H9 (cell line): ENCODE results near the gene ABCD4. TPM values are rescaled to one million over a fixed set of nuclear protein-coding genes. Genes with fewer than 3 reads are reported as not detected.

Source experiments
- DNase-seq: peaks from one replicate; pipeline ENCODE4 v3.0.0-alpha.2; 2017
- H2AFZ ChIP-seq: one replicate; pipeline ENCODE4 v1.6.1; 2013; ENCODE audit warnings: mild to moderate bottlenecking, low read length, control low read depth, moderate library complexity
- H2AK5ac ChIP-seq: 2 replicates; pipeline ENCODE4 v1.6.1; 2013; ENCODE audit warnings: low read length, control low read depth, mixed read lengths; ENCODE audit not compliant: insufficient read length
- H2BK120ac ChIP-seq: one replicate; pipeline ENCODE4 v1.6.1; 2013; ENCODE audit warnings: low read depth, mild to moderate bottlenecking, low read length, control low read depth, inconsistent platforms; ENCODE audit not compliant: poor library complexity, severe bottlenecking
- H2BK12ac ChIP-seq: 2 replicates; pipeline ENCODE4 v1.6.1; 2013; ENCODE audit warnings: low read length, control low read depth, mixed read lengths, low read depth; ENCODE audit not compliant: insufficient read length
- H2BK15ac ChIP-seq: 2 replicates; pipeline ENCODE4 v1.6.1; 2013; ENCODE audit warnings: low read depth, low read length, control low read depth
- H2BK20ac ChIP-seq: one replicate; pipeline ENCODE4 v1.6.1; 2013; ENCODE audit warnings: low read depth, mild to moderate bottlenecking, low read length, control low read depth, inconsistent platforms; ENCODE audit not compliant: poor library complexity, severe bottlenecking
- H2BK5ac ChIP-seq: 2 replicates; pipeline ENCODE4 v1.6.1; 2013; ENCODE audit warnings: low read length, control low read depth, mixed read lengths; ENCODE audit not compliant: insufficient read length
- H3K14ac ChIP-seq: 2 replicates; pipeline ENCODE4 v1.6.1; 2013; ENCODE audit warnings: low read length, control low read depth; ENCODE audit not compliant: insufficient read depth
- H3K18ac ChIP-seq: 2 replicates; pipeline ENCODE4 v1.6.1; 2013; ENCODE audit warnings: low read depth, mild to moderate bottlenecking, mixed read lengths, low read length, control low read depth; ENCODE audit not compliant: insufficient read length
- H3K23ac ChIP-seq: 2 replicates; pipeline ENCODE4 v1.6.1; 2013; ENCODE audit warnings: low read length, control low read depth, mixed read lengths, low read depth; ENCODE audit not compliant: insufficient read length
- H3K23me2 ChIP-seq: 2 replicates; pipeline ENCODE4 v1.6.1; 2013; ENCODE audit warnings: low read depth, mild to moderate bottlenecking, mixed read lengths, low read length, control low read depth; ENCODE audit not compliant: insufficient read length, poor library complexity, severe bottlenecking
- H3K27ac ChIP-seq: 2 replicates; pipeline ENCODE4 v1.5.1; 2013; ENCODE audit warnings: low read length, control low read depth, mixed read lengths, low read depth; ENCODE audit not compliant: insufficient read length
- H3K27me3 ChIP-seq: 2 replicates; pipeline ENCODE4 v1.6.1; 2013; ENCODE audit warnings: low read length, control low read depth, inconsistent platforms; ENCODE audit not compliant: insufficient read depth
- H3K4ac ChIP-seq: 2 replicates; pipeline ENCODE4 v1.6.1; 2013; ENCODE audit warnings: low read depth, mild to moderate bottlenecking, control low read depth, inconsistent platforms, low read length, moderate library complexity
- H3K4me1 ChIP-seq: 2 replicates; pipeline ENCODE4 v1.6.1; 2013; ENCODE audit warnings: low read length, control low read depth, inconsistent platforms; ENCODE audit not compliant: insufficient read depth
- H3K4me2 ChIP-seq: 2 replicates; pipeline ENCODE4 v1.6.1; 2013; ENCODE audit warnings: low read length, control low read depth, mixed read lengths; ENCODE audit not compliant: insufficient read length, insufficient read depth
- H3K56ac ChIP-seq: 2 replicates; pipeline ENCODE4 v1.6.1; 2013; ENCODE audit warnings: low read depth, mild to moderate bottlenecking, mixed read lengths, low read length, control low read depth; ENCODE audit not compliant: insufficient read length
- H3K79me1 ChIP-seq: 2 replicates; pipeline ENCODE4 v1.6.1; 2013; ENCODE audit warnings: low read depth, mild to moderate bottlenecking, moderate library complexity, low read length, control low read depth, inconsistent platforms; ENCODE audit not compliant: insufficient read depth, poor library complexity, severe bottlenecking
- H3K79me2 ChIP-seq: 2 replicates; pipeline ENCODE4 v1.6.1; 2013; ENCODE audit warnings: low read length, control low read depth, inconsistent platforms; ENCODE audit not compliant: insufficient read depth
- H3K9ac ChIP-seq: 2 replicates; pipeline ENCODE4 v1.6.1; 2013; ENCODE audit warnings: low read length, control low read depth, mixed read lengths; ENCODE audit not compliant: insufficient read length; ENCODE audit errors: extremely low read depth
- H3K9me3 ChIP-seq: one replicate; pipeline ENCODE4 v1.6.1; 2013; ENCODE audit warnings: low read depth, low read length, inconsistent platforms; ENCODE audit not compliant: control insufficient read depth
- H3T11ph ChIP-seq: one replicate; pipeline ENCODE4 v1.6.1; 2013; ENCODE audit warnings: mild to moderate bottlenecking, low read length, control low read depth, inconsistent platforms
- H4K20me1 ChIP-seq: one replicate; pipeline ENCODE4 v1.6.1; 2013; ENCODE audit not compliant: control insufficient read depth, insufficient read length, insufficient read depth
- H4K5ac ChIP-seq: 2 replicates; pipeline ENCODE4 v1.6.1; 2013; ENCODE audit warnings: low read depth, mild to moderate bottlenecking, mixed read lengths, low read length, control low read depth; ENCODE audit not compliant: insufficient read length
- H4K8ac ChIP-seq: replicated peaks from 2 replicates; pipeline ENCODE4 v1.6.1; 2013; ENCODE audit warnings: low read length, control low read depth, mixed read lengths, low read depth; ENCODE audit not compliant: insufficient read length
- H4K91ac ChIP-seq: 2 replicates; pipeline ENCODE4 v1.6.1; 2013; ENCODE audit warnings: low read depth, mild to moderate bottlenecking, moderate library complexity, mixed read lengths, low read length, control low read depth; ENCODE audit not compliant: insufficient read length
- H3K27ac Mint-ChIP-seq, 3 experiments: 2 replicates in 2 of 3; 3 replicates in 1 of 3; pipeline ENCODE4 v1.8.0; 2020 to 2021; ENCODE audit warnings: mixed read lengths in 3 of 3, mild to moderate bottlenecking in 1 of 3, moderate library complexity in 1 of 3
- H3K27me3 Mint-ChIP-seq: 2 replicates; pipeline ENCODE4 v1.8.0; 2021; ENCODE audit warnings: low read depth, mild to moderate bottlenecking, moderate library complexity, mixed read lengths
- H3K36me3 Mint-ChIP-seq, 3 experiments: 2 replicates in 2 of 3; 3 replicates in 1 of 3; pipeline ENCODE4 v1.8.0; 2020 to 2021; ENCODE audit warnings: low read depth in 3 of 3, mixed read lengths in 3 of 3; ENCODE audit not compliant: insufficient read depth in 1 of 3
- H3K4me1 Mint-ChIP-seq, 2 experiments: 2 replicates each; pipeline ENCODE4 v1.8.0; 2020; ENCODE audit warnings: mixed read lengths in 2 of 2
- H3K4me3 Mint-ChIP-seq, 2 experiments: 2 replicates in 1 of 2; 3 replicates in 1 of 2; pipeline ENCODE4 v1.8.0; 2020 to 2021; ENCODE audit warnings: mild to moderate bottlenecking in 2 of 2, mixed read lengths in 2 of 2, moderate library complexity in 1 of 2
- H3K9me3 Mint-ChIP-seq, 2 experiments: 2 replicates in 1 of 2; 3 replicates in 1 of 2; pipeline ENCODE4 v1.8.0; 2020; ENCODE audit warnings: mild to moderate bottlenecking in 2 of 2, mixed read lengths in 2 of 2, moderate library complexity in 1 of 2
- WGBS: extraction: QIAGEN DNeasy Blood & Tissue Kit; methylation state at CpG from one replicate; pipeline ENCODE4 v1.1.7; 2013; ENCODE audit warnings: missing lambda C conversion rate, low lambda C conversion rate, mixed read lengths; ENCODE audit not compliant: insufficient read length; ENCODE audit errors: extremely low coverage; 5-methylcytosine and 5-hydroxymethylcytosine counted together
- total RNA-seq: library from RNA; stranded (reverse); gene quantifications from 2 replicates; pipeline ENCODE4 v1.2.1, GENCODE V29; 2021
- TF ChIP-seq, protein P1 (sequence below): fragments of 200-600 bp; sonication (generic); conservative IDR thresholded peaks from 3 replicates; pipeline ENCODE4 v1.8.0; 2021; ENCODE audit warnings: antibody characterized with exemption, mild to moderate bottlenecking

ABCD4 gene
- total RNA-seq, 1 experiment from 2014 or later, result 80.9 TPM

DNA sequence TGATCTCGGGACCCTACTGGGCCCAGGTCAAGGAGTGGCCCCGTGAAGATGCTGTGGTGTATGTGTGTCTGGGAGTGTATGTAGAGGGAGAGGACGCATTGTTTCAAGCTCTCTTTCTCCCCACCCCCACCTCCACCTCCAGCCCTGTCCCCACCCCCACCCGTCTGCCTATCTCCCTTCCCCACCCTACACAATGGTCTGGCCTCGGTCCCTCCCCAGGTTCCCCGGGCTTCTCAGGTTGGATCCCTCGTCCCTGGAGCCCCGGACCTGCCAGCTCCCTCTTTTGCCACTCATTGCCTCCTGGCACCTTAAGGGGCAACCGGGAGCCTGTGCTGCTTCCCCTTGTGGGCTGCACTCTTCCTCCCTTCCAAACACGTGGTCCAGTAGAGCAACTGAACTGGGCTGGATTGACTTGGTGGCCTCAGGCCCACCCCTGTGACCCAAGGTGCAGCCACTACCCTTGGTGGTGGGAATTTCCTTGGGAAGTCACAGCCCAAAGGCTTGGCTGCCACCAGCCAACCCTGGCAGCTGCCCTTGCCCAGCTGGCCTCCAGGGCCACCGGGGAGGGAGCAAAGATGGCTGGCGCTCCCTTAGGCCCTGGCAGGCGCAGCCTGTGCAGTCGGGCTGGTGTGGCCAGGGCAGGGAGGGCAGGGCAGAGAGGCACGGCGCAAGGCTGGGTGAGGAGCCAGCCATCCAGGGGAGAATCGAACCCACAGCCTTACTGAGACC lies 46.2 kb upstream of the ABCD4 start:
- peak overlapping the region; percentile 92 to 96 for H3K4me3 Mint-ChIP-seq
- Histone ChIP-seq H3K9ac (peak overlapping the region; percentile 76), H2BK15ac (no peak overlapping the region), H2AK5ac (no peak overlapping the region), H2BK5ac (no peak overlapping the region), H3K4me2 (peak overlapping the region; percentile 90), H2AFZ (no peak overlapping the region), H3T11ph (no peak overlapping the region), H3K4ac (peak overlapping the region; percentile 2; the same call in 1 of the 2 replicates), H3K79me2 (peaks cover 48% of the 10 kb centered on the region), H3K27me3 (no peaks in the 10 kb centered on the region), H2BK120ac (no peak overlapping the region), H4K8ac (no peak overlapping the region), H3K9me3 (no peaks in the 10 kb centered on the region), H3K4me1 (peaks cover 3% of the 10 kb centered on the region; the same call in 1 of the 2 replicates), H2BK12ac (no peak overlapping the region), H3K14ac (peak overlapping the region; percentile 76), H3K27ac (peak overlapping the region; percentile 6), H3K79me1 (no peaks in the 10 kb centered on the region), H3K23me2 (peaks cover 29% of the 10 kb centered on the region), H4K91ac (peak overlapping the region; percentile 33), H4K20me1 (no peaks in the 10 kb centered on the region), H3K18ac (peak overlapping the region; percentile 45), H3K23ac (no peak overlapping the region), H2BK20ac (no peak overlapping the region), H3K56ac (no peak overlapping the region), H4K5ac (no peak overlapping the region)
- H3K27ac Mint-ChIP-seq, result peak overlapping the region; percentile 94 to 98 (median 97)
- no peak for DNase-seq
- H3K4me1 Mint-ChIP-seq, result peaks cover 49 to 59% of the 10 kb centered on the region in 2 experiments
- WGBS, result no CpG with 5 or more reads among the region's 17 CpGs
- no peaks in the 10 kb centered on the region; a peak in 1 of 5 replicates for H3K9me3 Mint-ChIP-seq
- TF ChIP-seq, protein P1, sequence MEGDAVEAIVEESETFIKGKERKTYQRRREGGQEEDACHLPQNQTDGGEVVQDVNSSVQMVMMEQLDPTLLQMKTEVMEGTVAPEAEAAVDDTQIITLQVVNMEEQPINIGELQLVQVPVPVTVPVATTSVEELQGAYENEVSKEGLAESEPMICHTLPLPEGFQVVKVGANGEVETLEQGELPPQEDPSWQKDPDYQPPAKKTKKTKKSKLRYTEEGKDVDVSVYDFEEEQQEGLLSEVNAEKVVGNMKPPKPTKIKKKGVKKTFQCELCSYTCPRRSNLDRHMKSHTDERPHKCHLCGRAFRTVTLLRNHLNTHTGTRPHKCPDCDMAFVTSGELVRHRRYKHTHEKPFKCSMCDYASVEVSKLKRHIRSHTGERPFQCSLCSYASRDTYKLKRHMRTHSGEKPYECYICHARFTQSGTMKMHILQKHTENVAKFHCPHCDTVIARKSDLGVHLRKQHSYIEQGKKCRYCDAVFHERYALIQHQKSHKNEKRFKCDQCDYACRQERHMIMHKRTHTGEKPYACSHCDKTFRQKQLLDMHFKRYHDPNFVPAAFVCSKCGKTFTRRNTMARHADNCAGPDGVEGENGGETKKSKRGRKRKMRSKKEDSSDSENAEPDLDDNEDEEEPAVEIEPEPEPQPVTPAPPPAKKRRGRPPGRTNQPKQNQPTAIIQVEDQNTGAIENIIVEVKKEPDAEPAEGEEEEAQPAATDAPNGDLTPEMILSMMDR, result no peak
- H3K27me3 Mint-ChIP-seq, result no peaks in the 10 kb centered on the region
- H3K36me3 Mint-ChIP-seq, result peaks cover 13 to 29% (median 24%) of the 10 kb centered on the region in 3 experiments; a peak in 6 of 7 replicates
